T-cell (primary cell): Measurements from ENCODE around the gene CCDC82. TPM values are rescaled to one million over a fixed set of nuclear protein-coding genes. Genes with fewer than 3 reads are reported as not detected.

Experiments used
- ATAC-seq, 4 experiments: fragments of 200-7000 bp in 3 of 4; fragments of 150-1000 bp in 1 of 4; cut with Tn5 transposase; replicated peaks in 1 of 4; 1 replicate in 3 of 4; 2 replicates in 1 of 4; pipeline ENCODE4 v1.10.0; 2021; ENCODE audit warnings: moderate library complexity in 3 of 4, mild to moderate bottlenecking in 2 of 4, moderate number of reproducible peaks in 1 of 4
- CTCF ChIA-PET, 2 donors: fragments of 300-600 bp; sonication (Branson Sonifier 250); formaldehyde crosslinking; loops; one replicate each; lab custom pipeline; 2022; ENCODE audit warnings: antibody characterized with exemption in 2 of 2; lab: Charles Lee
- POLR2A ChIA-PET, 2 donors: fragments of 300-600 bp; sonication (Branson Sonifier 250); formaldehyde crosslinking; loops; one replicate each; lab custom pipeline; 2022; ENCODE audit warnings: antibody characterized with exemption in 2 of 2; lab: Charles Lee
- DNase-seq, 35 experiments: peaks; one replicate each; pipeline versions ENCODE4 v3.0.0 to v3.0.0-alpha.2; 2013 to 2023
- H3K27ac ChIP-seq: one replicate; pipeline ENCODE4 v1.5.1; 2013; ENCODE audit warnings: low read length
- H3K27me3 ChIP-seq, 2 experiments: replicated peaks in 1 of 2; 1 replicate in 1 of 2; 2 replicates in 1 of 2; pipeline versions ENCODE4 v1.6.1 to v1.7.0; 2013; ENCODE audit warnings: low read length in 1 of 2, mixed read lengths in 1 of 2; ENCODE audit not compliant: control insufficient read depth in 2 of 2, insufficient read depth in 2 of 2; ENCODE audit errors: extremely low read depth in 1 of 2
- H3K36me3 ChIP-seq, 2 donors: 1 replicate in 1 of 2; 2 replicates in 1 of 2; pipeline versions ENCODE4 v1.6.1 to v1.7.0; 2013; ENCODE audit warnings: low read length in 1 of 2; ENCODE audit not compliant: control insufficient read depth in 2 of 2, insufficient read depth in 1 of 2; ENCODE audit errors: extremely low read depth in 1 of 2
- H3K4me1 ChIP-seq, 2 experiments: 1 replicate in 1 of 2; 2 replicates in 1 of 2; pipeline versions ENCODE4 v1.6.1 to v1.7.0; 2013; ENCODE audit warnings: low read length in 2 of 2, mixed read lengths in 1 of 2; ENCODE audit not compliant: insufficient read depth in 2 of 2, control insufficient read depth in 1 of 2; ENCODE audit errors: extremely low read depth in 1 of 2
- H3K4me3 ChIP-seq, 2 donors: 1 replicate in 1 of 2; 2 replicates in 1 of 2; pipeline versions ENCODE4 v1.5.1 to v1.7.0; 2013; ENCODE audit warnings: mild to moderate bottlenecking in 2 of 2, low read length in 1 of 2, moderate library complexity in 1 of 2; ENCODE audit not compliant: control insufficient read depth in 1 of 2; ENCODE audit errors: extremely low read depth in 1 of 2
- H3K9me3 ChIP-seq: 2 replicates; pipeline ENCODE4 v1.7.0; 2013
- H3K27ac Mint-ChIP-seq, 2 donors: one replicate each; pipeline ENCODE4 v1.8.0; 2020 to 2021; ENCODE audit warnings: mild to moderate bottlenecking in 2 of 2, mixed read lengths in 2 of 2
- H3K27me3 Mint-ChIP-seq, 2 donors: one replicate each; pipeline ENCODE4 v1.8.0; 2021 to 2022; ENCODE audit warnings: mixed read lengths in 2 of 2
- H3K36me3 Mint-ChIP-seq: one replicate; pipeline ENCODE4 v1.8.0; 2021; ENCODE audit warnings: mixed read lengths
- H3K4me1 Mint-ChIP-seq, 3 donors: one replicate each; pipeline ENCODE4 v1.8.0; 2020 to 2022; ENCODE audit warnings: mixed read lengths in 3 of 3, mild to moderate bottlenecking in 1 of 3
- H3K4me3 Mint-ChIP-seq, 3 donors: one replicate each; pipeline ENCODE4 v1.8.0; 2020 to 2022; ENCODE audit warnings: mild to moderate bottlenecking in 3 of 3, mixed read lengths in 3 of 3, moderate library complexity in 3 of 3
- H3K9me3 Mint-ChIP-seq, 3 donors: one replicate each; pipeline ENCODE4 v1.8.0; 2020 to 2022; ENCODE audit warnings: mixed read lengths in 3 of 3
- WGBS: methylation state at CpG from one replicate; pipeline ENCODE4 v1.1.5; 2013; ENCODE audit warnings: missing lambda C conversion rate; ENCODE audit not compliant: insufficient coverage; 5-methylcytosine and 5-hydroxymethylcytosine counted together
- total RNA-seq, 35 experiments: library from RNA in 6 of 35; stranded (reverse) in 6 of 35; fragments of 120-200 nt in 1 of 35; gene quantifications; one replicate each; pipeline versions ENCODE4 v1.2.1 to v1.2.4 and lab custom pipeline; 2013 to 2026

The CCDC82 gene
- total RNA-seq, 5 donors from 2014 or later (not counting 1 experiment from before 2014, with no cell fraction given) = 28.9 to 37.1 (median 33.5) TPM

- Mint-ChIP-seq H3K4me1 (peaks cover 4 to 15% (median 9%) of the 10 kb centered on the region in 3 donors), H3K27ac (no peak overlapping the region), H3K36me3 (peaks cover 53% of the 10 kb centered on the region), H3K4me3 (no peak overlapping the region), H3K9me3 (no peaks in the 10 kb centered on the region), H3K27me3 (no peaks in the 10 kb centered on the region)
- no peak overlapping the region for H3K4me3 ChIP-seq
- CTCF ChIA-PET = interaction anchor here in 1 of 2 donors (1.0 kb wide), 1 partner anchor 15 kb away, joined by 3 read pairs; the partner anchor contains the start of gene MAML2
- no CpG with 5 or more reads among the region's 3 CpGs for WGBS
- no peak overlapping the region for H3K27ac ChIP-seq
- POLR2A ChIA-PET = no interaction called here
- H3K36me3 ChIP-seq = peaks cover 0 to 46% of the 10 kb centered on the region in 2 donors
- H3K4me1 ChIP-seq = no peaks in the 10 kb centered on the region
- no peaks in the 10 kb centered on the region for H3K9me3 ChIP-seq
- no peak for ATAC-seq
- H3K27me3 ChIP-seq = no peaks in the 10 kb centered on the region
- DNase-seq = no peak
These were observed 31.4 kb downstream of the CCDC82 start for GRCh38 chr11:96358321-96358720.

GRCh38 chr11:96357794-96358193 is 31.9 kb downstream of the CCDC82 start:
- CTCF ChIA-PET = interaction anchor here in 1 of 2 donors (1.0 kb wide), 1 partner anchor 15 kb away, joined by 3 read pairs; the partner anchor contains the start of gene MAML2
- Mint-ChIP-seq H3K36me3 (peaks cover 53% of the 10 kb centered on the region), H3K4me3 (no peak overlapping the region), H3K27ac (peak overlapping the region in 1 of 2 donors; percentile 23), H3K4me1 (peaks cover 4 to 15% (median 9%) of the 10 kb centered on the region in 3 donors), H3K9me3 (no peaks in the 10 kb centered on the region), H3K27me3 (no peaks in the 10 kb centered on the region)
- no peak overlapping the region for H3K27ac ChIP-seq
- no peaks in the 10 kb centered on the region for H3K9me3 ChIP-seq
- no peaks in the 10 kb centered on the region for H3K4me1 ChIP-seq
- POLR2A ChIA-PET = no interaction called here
- ATAC-seq (peak in 1 of 4 experiments; percentile 49), DNase-seq (peak in 1 of 35 experiments; percentile 20)
- H3K4me3 ChIP-seq = no peak overlapping the region
- peaks cover 0 to 48% of the 10 kb centered on the region in 2 donors for H3K36me3 ChIP-seq
- WGBS = 83% methylated on average over 1 of the region's 1 CpG
- no peaks in the 10 kb centered on the region for H3K27me3 ChIP-seq

- Mint-ChIP-seq H3K4me1 (peaks cover 4 to 15% (median 9%) of the 10 kb centered on the region in 3 donors), H3K36me3 (peaks cover 50% of the 10 kb centered on the region), H3K9me3 (no peaks in the 10 kb centered on the region), H3K27ac (no peak overlapping the region), H3K27me3 (no peaks in the 10 kb centered on the region), H3K4me3 (no peak overlapping the region)
- H3K9me3 ChIP-seq = no peaks in the 10 kb centered on the region
- ATAC-seq = no peak
- DNase-seq = no peak
- ChIA-PET CTCF (no interaction called here), POLR2A (no interaction called here)
- H3K27ac ChIP-seq = no peak overlapping the region
- H3K36me3 ChIP-seq = peaks cover 0 to 51% of the 10 kb centered on the region in 2 donors
- H3K4me1 ChIP-seq = no peaks in the 10 kb centered on the region
- WGBS = 100% methylated on average over 3 of the region's 4 CpGs
- H3K27me3 ChIP-seq = no peaks in the 10 kb centered on the region
- H3K4me3 ChIP-seq = no peak overlapping the region
These were observed 32.9 kb downstream of the CCDC82 start for GRCh38 chr11:96356848-96357247.

GRCh38 chr11:96342961-96343711 is 46.6 kb downstream of the CCDC82 start, which contains the start of gene MAML2:
Gene MAML2, minus strand, starts transcription at chr11:96343195. Its CDS starts 1,300 bp downstream, at chr11:96341895.
- H3K36me3 Mint-ChIP-seq = peaks cover 3% of the 10 kb centered on the region
- H3K36me3 ChIP-seq = no peaks in the 10 kb centered on the region
- H3K27ac ChIP-seq = peak within 1 kb of the TSS; percentile 61
- H3K4me1 Mint-ChIP-seq = peaks cover 23 to 46% (median 36%) of the 10 kb centered on the region in 3 donors
- H3K9me3 Mint-ChIP-seq = no peaks in the 10 kb centered on the region
- ChIA-PET POLR2A (interaction anchor here (0.5 to 3.2 kb wide), 30 partner anchors 11 to 1703 kb away, joined by 3 to 38 read pairs (median 3); partner anchors contain the start of genes CCDC82 (in 1 of the 2) and JRKL (in 1 of the 2)), CTCF (interaction anchor here (0.6 to 7.2 kb wide), 129 partner anchors 8 to 1370 kb away, joined by 3 to 145 read pairs (median 4); partner anchors contain the start of genes CCDC82 (in 1 of the 2), CWC15 (in 1 of the 2), JRKL (in 1 of the 2) and KDM4D (in 1 of the 2))
- no peaks in the 10 kb centered on the region for H3K27me3 ChIP-seq
- peak; percentile 67 to 95 (median 89) for DNase-seq
- peak; percentile 82 to 90 (median 85) for ATAC-seq
- peak within 1 kb of the TSS; percentile 93 to 98 for H3K27ac Mint-ChIP-seq
- WGBS = 6% methylated on average over 15 of the region's 31 CpGs
- peaks cover 11 to 36% of the 10 kb centered on the region in 2 experiments for H3K4me1 ChIP-seq
- H3K9me3 ChIP-seq = no peaks in the 10 kb centered on the region
- peak within 1 kb of the TSS; percentile 87 to 98 (median 98) for H3K4me3 Mint-ChIP-seq
- H3K27me3 Mint-ChIP-seq = no peaks in the 10 kb centered on the region
- H3K4me3 ChIP-seq = peak within 1 kb of the TSS; percentile 69 to 97

- Mint-ChIP-seq H3K36me3 (peaks cover 2% of the 10 kb centered on the region), H3K27ac (peak overlapping the region; percentile 93 to 98), H3K4me1 (peaks cover 32 to 55% (median 44%) of the 10 kb centered on the region in 3 donors), H3K27me3 (no peaks in the 10 kb centered on the region), H3K4me3 (peak overlapping the region; percentile 87 to 98 (median 98)), H3K9me3 (no peaks in the 10 kb centered on the region)
- Histone ChIP-seq H3K4me3 (peak overlapping the region; percentile 69 to 97), H3K9me3 (no peaks in the 10 kb centered on the region), H3K27me3 (no peaks in the 10 kb centered on the region), H3K4me1 (peaks cover 19 to 42% of the 10 kb centered on the region in 2 experiments), H3K36me3 (no peaks in the 10 kb centered on the region), H3K27ac (peak overlapping the region; percentile 53)
- ChIA-PET CTCF (interaction anchor here (0.6 to 7.2 kb wide), 134 partner anchors 10 to 1111 kb away, joined by 3 to 145 read pairs (median 5); partner anchors contain the start of genes CCDC82 (in 1 of the 2), FAM76B (in 1 of the 2), JRKL (in 1 of the 2) and SESN3 (in 1 of the 2)), POLR2A (interaction anchor here (0.5 to 3.2 kb wide), 18 partner anchors 10 to 506 kb away, joined by 3 to 38 read pairs (median 4); partner anchors contain the start of genes CCDC82 (in 1 of the 2) and JRKL (in 1 of the 2))
- ATAC-seq (no peak), DNase-seq (peak in 2 of 35 experiments; percentile 3 to 42)
- WGBS = 3% methylated on average over 6 of the region's 13 CpGs
These were observed 47.4 kb downstream of the CCDC82 start for GRCh38 chr11:96342014-96342960.
